Osteoblast (primary cell): ENCODE data around the gene MAS1. TPM values are rescaled to one million over a fixed set of nuclear protein-coding genes. Genes with fewer than 3 reads are reported as not detected.

Experiments
- DNase-seq: peaks from one replicate; pipeline ENCODE4 v3.0.0; 2011; ENCODE audit warnings: low spot score, mixed read lengths; ENCODE audit not compliant: insufficient read length; ENCODE audit errors: missing footprints
- H2AFZ ChIP-seq: 2 replicates; pipeline ENCODE4 v1.6.0; 2011; ENCODE audit warnings: mild to moderate bottlenecking, low read length
- H3K27ac ChIP-seq: 2 replicates; pipeline ENCODE4 v1.5.1; 2011; ENCODE audit warnings: mild to moderate bottlenecking, low read depth, low read length, moderate library complexity
- H3K27me3 ChIP-seq: 2 replicates; pipeline ENCODE4 v1.6.0; 2012; ENCODE audit warnings: mild to moderate bottlenecking, control low read depth, inconsistent platforms, low read length, moderate library complexity; ENCODE audit not compliant: insufficient read depth
- H3K36me3 ChIP-seq: 2 replicates; pipeline ENCODE4 v1.5.1; 2011; ENCODE audit warnings: mild to moderate bottlenecking, low read length, control low read depth, moderate library complexity; ENCODE audit not compliant: insufficient read depth
- H3K4me1 ChIP-seq: 2 replicates; pipeline ENCODE4 v1.5.1; 2011; ENCODE audit warnings: mild to moderate bottlenecking, low read length, control low read depth, moderate library complexity; ENCODE audit not compliant: insufficient read depth
- H3K4me2 ChIP-seq: 2 replicates; pipeline ENCODE4 v1.6.0; 2011; ENCODE audit warnings: mild to moderate bottlenecking, low read length; ENCODE audit not compliant: insufficient read depth
- H3K4me3 ChIP-seq: fragments of 200-600 bp; sonication (generic); 3 replicates; pipeline ENCODE4 v1.5.1; 2012; ENCODE audit warnings: mild to moderate bottlenecking, low read length, inconsistent platforms; ENCODE audit not compliant: insufficient read depth
- H3K79me2 ChIP-seq: 2 replicates; pipeline ENCODE4 v1.6.0; 2012; ENCODE audit warnings: mild to moderate bottlenecking, low read length, control low read depth, inconsistent platforms; ENCODE audit not compliant: insufficient read depth
- H3K9me3 ChIP-seq: 2 replicates; pipeline ENCODE4 v1.5.1; 2011; ENCODE audit warnings: low read depth, low read length, control low read depth
- H4K20me1 ChIP-seq: 2 replicates; pipeline ENCODE4 v1.6.0; 2012; ENCODE audit warnings: mild to moderate bottlenecking, low read length, control low read depth; ENCODE audit not compliant: insufficient read depth
- CTCF ChIP-seq: IDR thresholded peaks from 2 replicates; pipeline ENCODE4 v1.5.1; 2011; ENCODE audit warnings: mild to moderate bottlenecking, low read depth, low read length, moderate library complexity; ENCODE audit errors: extremely low read depth
- total RNA-seq: library from RNA; depleted of rRNA; stranded (reverse); fragments of >200 nt; gene quantifications from 2 replicates; pipeline ENCODE4 v1.2.3, GENCODE V29; 2012

The MAS1 gene
- total RNA-seq, 1 donor: under 0.01 TPM

- no peak for DNase-seq
- Histone ChIP-seq H3K27me3 (no peaks in the 10 kb centered on the region), H4K20me1 (no peaks in the 10 kb centered on the region), H3K27ac (no peak overlapping the region), H3K4me3 (no peak overlapping the region), H3K4me1 (peaks cover 22% of the 10 kb centered on the region), H3K9me3 (peaks cover 4% of the 10 kb centered on the region), H3K79me2 (no peaks in the 10 kb centered on the region), H3K4me2 (no peak overlapping the region), H2AFZ (no peak overlapping the region), H3K36me3 (no peaks in the 10 kb centered on the region)
- TF ChIP-seq CTCF: no peak
Observed at GRCh38 chr6:159939591-159940016, 48.8 kb downstream of the MAS1 start.

Other genes starting within 250 kb of the MAS1 start
- gene SOD2, start 197.7 kb upstream of the MAS1 start, total RNA-seq: 294 and 544 TPM in 2 replicates
- gene WTAP, start 163.5 kb upstream of the MAS1 start, total RNA-seq: 109 and 119 TPM in 2 replicates
- gene ACAT2, start 128.9 kb upstream of the MAS1 start, total RNA-seq: 41.6 and 53.6 TPM in 2 replicates
- 170 and 174 TPM in 2 replicates for gene TCP1, start 101.4 kb upstream of the MAS1 start, total RNA-seq
- gene MRPL18, start 100.5 kb upstream of the MAS1 start, total RNA-seq: 47.8 and 53.9 TPM in 2 replicates
- 0.29 TPM in 1 of 2 replicates, not detected in the other for gene PNLDC1, start 90.7 kb upstream of the MAS1 start, total RNA-seq
- gene IGF2R, start 78.1 kb downstream of the MAS1 start, total RNA-seq: 174 and 177 TPM in 2 replicates
- 0.72 and 1.2 TPM in 2 replicates for gene SLC22A1, start 230.8 kb downstream of the MAS1 start, total RNA-seq